GM15510 (cell line): ENCODE results near the gene SST.

Experiments used
- POLR2A ChIP-seq: IDR thresholded peaks from 3 replicates; pipeline ENCODE4 v1.6.1; 2011; ENCODE audit warnings: borderline replicate concordance; ENCODE audit not compliant: insufficient read length; ENCODE audit errors: extremely low read depth

SST gene

GRCh38 chr3:187669675-187670504 is at the start of gene SST:
Gene SST (minus strand): TSS chr3:187670394. CDS start chr3:187670291, 103 bp downstream.
- TF ChIP-seq POLR2A: no peak

- TF ChIP-seq POLR2A: no peak
Measured at GRCh38 chr3:187719628-187720336, 49.6 kb upstream of the SST start.

- TF ChIP-seq POLR2A: no peak
Measured at GRCh38 chr3:187718802-187719201, 48.6 kb upstream of the SST start.

- TF ChIP-seq POLR2A: no peak
Measured at GRCh38 chr3:187717572-187717971, 47.4 kb upstream of the SST start.

GRCh38 chr3:187714404-187714979 is 44.3 kb upstream of the SST start:
- no peak for TF ChIP-seq POLR2A

GRCh38 chr3:187713504-187713903 is 43.3 kb upstream of the SST start:
- TF ChIP-seq POLR2A: no peak

- no peak for TF ChIP-seq POLR2A
Measured at GRCh38 chr3:187709155-187709554, 39.0 kb upstream of the SST start.

GRCh38 chr3:187708696-187709095 is 38.5 kb upstream of the SST start:
- TF ChIP-seq POLR2A: no peak

GRCh38 chr3:187706971-187707370 is 36.8 kb upstream of the SST start:
- no peak for TF ChIP-seq POLR2A

GRCh38 chr3:187705164-187705563 is 35.0 kb upstream of the SST start:
- TF ChIP-seq POLR2A: no peak

GRCh38 chr3:187702507-187703033 is 32.4 kb upstream of the SST start, which contains the start of gene RTP2:
Gene RTP2 (minus strand): TSS chr3:187702557. CDS start chr3:187702128, 429 bp downstream.
- no peak for TF ChIP-seq POLR2A

GRCh38 chr3:187700249-187700648 is 30.1 kb upstream of the SST start:
- no peak for TF ChIP-seq POLR2A

GRCh38 chr3:187698499-187699399 is 28.6 kb upstream of the SST start:
- no peak for TF ChIP-seq POLR2A

GRCh38 chr3:187696021-187696420 is 25.8 kb upstream of the SST start:
- no peak for TF ChIP-seq POLR2A
